C4-2B (cell line): ENCODE data around the gene LSMEM2.

ENCODE experiments used
- H3K27ac ChIP-seq: fragments of 450-650 bp; 2 replicates; pipeline ENCODE4 v1.5.1; 2017
- ZFX ChIP-seq: fragments of 450-650 bp; IDR thresholded peaks from 2 replicates; pipeline ENCODE4 v1.6.1; 2017
- TF ChIP-seq, protein P1 (sequence below): fragments of 450-650 bp; conservative IDR thresholded peaks from 2 replicates; pipeline ENCODE4 v1.5.1; 2017; ENCODE audit warnings: mild to moderate bottlenecking

The LSMEM2 gene

DNA sequence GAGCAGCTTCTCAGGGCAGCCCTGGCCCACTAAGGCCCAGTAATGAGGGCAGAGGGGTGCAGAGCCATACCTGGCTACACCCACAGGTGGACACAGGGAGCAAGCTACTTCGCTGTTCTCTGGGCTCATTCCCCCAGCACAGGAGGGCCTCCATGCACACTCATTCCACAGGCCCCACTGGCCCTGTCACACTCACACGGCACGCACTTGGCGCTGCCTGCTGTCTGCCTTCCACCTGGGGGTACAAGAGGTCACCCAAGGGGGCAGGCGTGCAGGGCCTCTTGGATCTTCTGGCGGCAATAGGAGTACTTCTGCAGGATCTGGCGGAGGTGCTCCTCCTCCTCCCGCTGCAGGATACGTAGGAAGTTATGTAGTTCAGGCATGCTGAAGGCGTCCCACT is 51.4 kb downstream of the LSMEM2 start:
- H3K27ac ChIP-seq: no peak overlapping the region
- TF ChIP-seq ZFX: no peak
- TF ChIP-seq, protein P1, sequence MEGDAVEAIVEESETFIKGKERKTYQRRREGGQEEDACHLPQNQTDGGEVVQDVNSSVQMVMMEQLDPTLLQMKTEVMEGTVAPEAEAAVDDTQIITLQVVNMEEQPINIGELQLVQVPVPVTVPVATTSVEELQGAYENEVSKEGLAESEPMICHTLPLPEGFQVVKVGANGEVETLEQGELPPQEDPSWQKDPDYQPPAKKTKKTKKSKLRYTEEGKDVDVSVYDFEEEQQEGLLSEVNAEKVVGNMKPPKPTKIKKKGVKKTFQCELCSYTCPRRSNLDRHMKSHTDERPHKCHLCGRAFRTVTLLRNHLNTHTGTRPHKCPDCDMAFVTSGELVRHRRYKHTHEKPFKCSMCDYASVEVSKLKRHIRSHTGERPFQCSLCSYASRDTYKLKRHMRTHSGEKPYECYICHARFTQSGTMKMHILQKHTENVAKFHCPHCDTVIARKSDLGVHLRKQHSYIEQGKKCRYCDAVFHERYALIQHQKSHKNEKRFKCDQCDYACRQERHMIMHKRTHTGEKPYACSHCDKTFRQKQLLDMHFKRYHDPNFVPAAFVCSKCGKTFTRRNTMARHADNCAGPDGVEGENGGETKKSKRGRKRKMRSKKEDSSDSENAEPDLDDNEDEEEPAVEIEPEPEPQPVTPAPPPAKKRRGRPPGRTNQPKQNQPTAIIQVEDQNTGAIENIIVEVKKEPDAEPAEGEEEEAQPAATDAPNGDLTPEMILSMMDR: no peak

DNA sequence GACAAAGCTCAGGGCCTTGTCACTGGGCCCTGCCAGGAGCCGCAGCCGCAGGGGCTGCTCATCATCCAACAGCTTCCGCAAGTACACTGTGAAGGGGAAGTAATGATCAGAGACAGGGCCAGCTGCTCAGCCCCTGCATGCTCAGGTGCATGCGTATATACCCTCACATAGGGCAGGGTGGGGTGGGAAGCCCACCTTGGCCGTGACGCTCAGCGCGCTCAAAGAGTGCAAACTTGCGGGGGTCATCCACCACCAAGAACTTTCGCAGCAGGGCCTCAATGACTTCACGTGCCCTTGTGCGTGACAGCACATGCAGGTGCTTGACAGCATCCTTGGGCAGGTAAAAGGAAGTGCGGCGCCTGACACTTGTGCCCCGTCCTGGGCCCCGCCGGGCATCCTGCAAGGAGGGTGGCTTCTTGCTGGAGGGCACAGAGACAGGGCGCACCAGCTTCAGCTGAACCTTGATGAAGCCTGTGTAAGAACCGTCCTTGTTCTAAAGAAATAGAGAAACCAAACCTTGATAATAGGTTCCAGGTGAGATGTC is 52.5 kb downstream of the LSMEM2 start:
- no peak for TF ChIP-seq ZFX
- TF ChIP-seq, protein P1: no peak
- H3K27ac ChIP-seq: no peak overlapping the region

DNA sequence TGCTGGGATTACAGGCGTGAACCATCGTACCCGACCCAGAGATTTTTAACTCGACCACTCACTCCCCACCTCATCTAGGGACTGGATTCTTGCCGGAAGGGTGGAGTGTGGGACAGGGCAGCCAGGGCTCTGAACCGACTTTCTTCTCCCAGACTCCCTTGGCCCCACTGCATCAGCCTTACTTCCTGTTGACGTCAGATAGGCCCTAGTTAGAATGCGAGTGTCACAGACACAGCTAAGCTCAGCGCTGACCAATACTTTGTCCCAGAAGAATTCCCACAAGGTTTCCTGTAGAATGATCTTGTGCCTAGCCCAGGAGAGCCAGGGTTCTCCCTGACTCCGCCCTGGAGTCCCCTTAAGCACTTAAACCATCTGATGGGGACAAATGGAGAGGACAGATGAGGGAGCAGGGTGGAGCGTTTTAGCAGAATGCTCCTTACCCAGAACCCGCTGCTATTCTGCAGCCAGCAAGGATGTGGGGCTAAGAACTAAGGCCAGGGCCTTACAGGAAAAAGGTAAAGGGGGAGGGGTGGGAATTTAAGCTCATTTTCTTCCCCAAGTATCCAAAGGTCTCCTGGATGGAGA is 54.9 kb downstream of the LSMEM2 start:
- no peak for TF ChIP-seq ZFX
- TF ChIP-seq, protein P1: no peak
- peak overlapping the region; percentile 97 for H3K27ac ChIP-seq

DNA sequence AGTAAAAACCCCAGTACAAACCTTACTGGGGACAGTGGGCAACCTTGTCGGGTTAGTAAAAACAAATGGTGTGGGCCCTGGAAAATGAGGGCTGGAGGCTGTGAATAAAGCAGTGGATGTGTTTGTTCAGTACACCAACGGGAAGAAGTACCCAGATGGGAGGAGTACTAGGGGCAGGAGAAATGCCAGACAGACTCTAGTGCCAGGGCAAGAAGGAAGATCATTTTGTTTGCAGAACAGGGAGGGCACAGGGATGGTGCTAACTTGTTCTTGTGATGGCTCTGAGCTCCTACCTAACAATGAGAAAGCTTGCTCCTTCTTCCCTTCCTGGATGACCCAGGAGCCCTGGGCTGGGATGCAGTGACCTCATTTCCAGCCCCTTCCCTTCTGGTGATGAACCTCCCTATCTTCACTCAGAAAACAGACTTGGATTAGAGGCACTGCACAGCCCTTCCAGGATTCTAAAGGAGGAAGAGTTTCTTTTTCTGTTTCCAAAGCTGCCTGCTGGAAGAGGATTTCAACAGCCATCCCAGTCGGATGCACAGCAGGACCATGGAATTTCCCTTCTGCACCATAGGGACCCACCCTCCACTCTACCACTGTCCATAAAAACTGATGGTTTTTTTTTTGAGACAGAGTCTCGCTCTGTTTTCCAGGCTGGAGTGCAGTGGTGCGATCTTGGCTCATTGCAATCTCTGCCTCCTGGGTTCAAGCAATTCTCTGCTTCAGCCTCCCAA is 55.6 kb downstream of the LSMEM2 start:
- TF ChIP-seq, protein P1: no peak
- no peak for TF ChIP-seq ZFX
- peak overlapping the region; percentile 97 for H3K27ac ChIP-seq

DNA sequence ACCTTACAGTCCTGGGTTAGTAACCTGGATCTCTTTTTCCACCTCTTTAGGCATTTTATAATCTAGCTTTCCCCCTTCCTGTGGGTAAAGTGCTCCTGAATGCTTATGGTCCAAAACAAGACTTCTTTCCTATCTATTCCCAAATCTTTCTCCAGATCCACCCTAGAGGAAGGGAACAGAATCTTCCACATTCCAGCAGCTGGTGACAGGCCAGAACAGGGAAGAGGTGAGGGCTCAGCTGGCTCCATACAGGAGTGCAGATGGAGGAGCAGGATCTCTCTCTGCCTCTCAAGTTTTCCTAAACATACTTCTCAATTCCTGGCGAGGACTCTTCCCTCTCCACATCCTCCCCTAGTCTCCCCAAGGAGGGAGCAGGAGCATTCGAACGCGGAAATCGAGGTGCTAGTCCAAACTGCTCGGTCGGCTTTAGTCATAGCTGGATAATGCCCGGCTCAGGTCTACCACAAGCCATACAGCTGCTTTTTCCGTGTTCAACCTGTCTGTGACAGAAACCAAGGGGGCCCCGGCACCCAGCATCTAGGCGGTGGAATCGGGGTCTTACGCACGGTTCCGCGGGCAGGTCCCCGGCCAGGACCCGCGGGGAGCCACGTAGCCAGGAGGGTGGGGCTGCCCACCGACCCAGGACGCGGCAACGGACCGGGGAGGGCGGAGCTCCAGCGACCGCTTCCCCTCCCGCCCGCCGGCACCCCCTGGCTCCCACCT is 57.7 kb downstream of the LSMEM2 start:
- peak overlapping the region; percentile 97 for H3K27ac ChIP-seq
- TF ChIP-seq, protein P1: no peak; the same call in 1 of the 2 replicates
- TF ChIP-seq ZFX: no peak

DNA sequence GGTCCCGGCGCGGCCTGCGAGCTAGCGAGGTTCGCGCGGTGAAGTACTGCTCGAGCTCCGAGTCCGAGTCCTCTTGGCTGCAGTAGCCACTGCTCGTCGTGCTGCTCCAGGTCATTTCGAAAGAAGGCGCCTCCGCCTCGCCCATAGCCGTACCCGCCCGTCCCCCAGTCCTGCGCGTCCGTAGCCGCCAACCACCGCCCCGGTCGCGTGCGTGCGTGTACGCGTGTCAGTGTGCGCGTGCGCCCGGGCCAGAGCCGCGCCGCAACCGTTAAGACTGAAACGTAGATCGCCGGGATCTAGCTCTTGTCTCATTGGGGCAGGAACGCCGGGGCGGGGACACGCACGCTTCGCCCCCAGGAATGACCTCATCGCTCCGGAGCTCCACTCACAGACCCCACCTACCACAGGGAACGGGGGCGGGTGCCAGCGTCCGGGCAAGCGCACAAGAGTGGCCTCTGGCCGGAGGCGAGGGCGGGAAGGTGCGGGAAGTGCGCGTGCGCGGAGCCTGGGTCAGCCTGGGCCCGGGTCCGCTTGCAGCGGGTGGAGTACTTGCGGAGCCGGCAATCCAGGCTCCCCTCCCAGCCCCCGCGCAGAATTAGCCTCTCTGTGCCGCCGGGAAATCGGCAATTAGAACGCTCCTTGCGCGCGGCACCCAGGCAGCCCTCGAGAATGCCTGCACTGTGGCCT is 58.4 kb downstream of the LSMEM2 start:
- H3K27ac ChIP-seq: peak overlapping the region; percentile 97
- TF ChIP-seq, protein P1: no peak
- TF ChIP-seq ZFX: no peak
